HEK293 (cell line): Measurements from ENCODE around the gene TCEA3.
"Not testable (repeated sequence)": the region's sequence is repeated elsewhere in the genome, so short reads cannot be mapped to it uniquely, and the experiment has no call there.

Experiments
- CTCF ChIA-PET: fragments of 350-600 bp; formaldehyde crosslinking; extraction: SDS; loops from one replicate; lab custom pipeline; 2021; ENCODE audit warnings: antibody characterized with exemption; lab: Yijun Ruan, JAX
- POLR2A ChIA-PET: fragments of 300-600 bp; formaldehyde crosslinking; extraction: SDS; loops from one replicate; lab custom pipeline; 2020; ENCODE audit warnings: antibody characterized with exemption, inconsistent platforms; lab: Yijun Ruan, JAX
- H3K27ac ChIP-seq: fragments of 200-500 bp; sonication (Bioruptor generic); 2 replicates; pipeline ENCODE4 v1.5.1; 2014; ENCODE audit warnings: low read depth, low read length, control low read depth, inconsistent platforms; ENCODE audit errors: extremely low read depth
- H3K36me3 ChIP-seq, 2 experiments: fragments of 200-500 bp in 1 of 2; sonication (Bioruptor generic) in 1 of 2; 1 replicate in 1 of 2; 2 replicates in 1 of 2; pipeline ENCODE4 v1.5.1; 2014 to 2017; ENCODE audit warnings: inconsistent platforms in 2 of 2, low read length in 2 of 2; ENCODE audit not compliant: control insufficient read depth in 2 of 2, insufficient read depth in 1 of 2
- H3K4me1 ChIP-seq: fragments of 200-500 bp; sonication (Bioruptor generic); 2 replicates; pipeline ENCODE4 v1.5.1; 2014; ENCODE audit warnings: mild to moderate bottlenecking, low read length, inconsistent platforms; ENCODE audit not compliant: control insufficient read depth, insufficient read depth
- H3K4me3 ChIP-seq: 2 replicates; pipeline ENCODE4 v1.5.1; 2011; ENCODE audit warnings: low read depth, mild to moderate bottlenecking, control low read depth, low read length, moderate library complexity
- H3K9me3 ChIP-seq: fragments of 200-500 bp; sonication (Bioruptor generic); 2 replicates; pipeline ENCODE4 v1.5.1; 2014; ENCODE audit warnings: low read depth, low read length, inconsistent platforms; ENCODE audit not compliant: control insufficient read depth, insufficient read depth
- AEBP2 ChIP-seq: fragments of 450-650 bp; formaldehyde crosslinking; IDR thresholded peaks from 2 replicates; pipeline ENCODE4 v1.5.1; 2016; ENCODE audit warnings: missing biosample characterization, missing genetic modification characterization, borderline replicate concordance
- EGR2 ChIP-seq: fragments of 450-650 bp; formaldehyde crosslinking; IDR thresholded peaks from 2 replicates; pipeline ENCODE4 v1.5.1; 2016; ENCODE audit warnings: low read depth, missing biosample characterization, missing genetic modification characterization
- FEZF1 ChIP-seq: fragments of 450-650 bp; formaldehyde crosslinking; IDR thresholded peaks from 2 replicates; pipeline ENCODE4 v1.5.1; 2016; ENCODE audit warnings: missing biosample characterization, missing genetic modification characterization
- INSM2 ChIP-seq: fragments of 450-650 bp; formaldehyde crosslinking; IDR thresholded peaks from 2 replicates; pipeline ENCODE4 v1.5.1; 2016; ENCODE audit warnings: missing biosample characterization, missing genetic modification characterization
- PRDM10 ChIP-seq: fragments of 450-650 bp; formaldehyde crosslinking; IDR thresholded peaks from 2 replicates; pipeline ENCODE4 v1.5.1; 2016; ENCODE audit warnings: missing biosample characterization, missing genetic modification characterization
- ZBTB11 ChIP-seq: fragments of 450-650 bp; formaldehyde crosslinking; conservative IDR thresholded peaks from 2 replicates; pipeline ENCODE4 v1.5.1; 2016; ENCODE audit warnings: low read depth, missing biosample characterization, missing genetic modification characterization
- ZEB2 ChIP-seq: fragments of 450-650 bp; formaldehyde crosslinking; IDR thresholded peaks from 2 replicates; pipeline ENCODE4 v1.5.1; 2016; ENCODE audit warnings: missing biosample characterization, missing genetic modification characterization
- ZFP69B ChIP-seq: fragments of 450-650 bp; formaldehyde crosslinking; IDR thresholded peaks from 2 replicates; pipeline ENCODE4 v1.5.1; 2016; ENCODE audit warnings: missing biosample characterization, missing genetic modification characterization
- ZNF221 ChIP-seq: fragments of 450-650 bp; formaldehyde crosslinking; IDR thresholded peaks from 2 replicates; pipeline ENCODE4 v1.5.1; 2017; ENCODE audit warnings: missing biosample characterization, missing genetic modification characterization, borderline replicate concordance
- ZNF354C ChIP-seq: fragments of 450-650 bp; formaldehyde crosslinking; IDR thresholded peaks from 2 replicates; pipeline ENCODE4 v1.5.1; 2016; ENCODE audit warnings: missing biosample characterization, missing genetic modification characterization, low read depth, borderline replicate concordance
- ZNF37A ChIP-seq: fragments of 450-650 bp; IDR thresholded peaks from 2 replicates; pipeline ENCODE4 v1.5.1; 2018; ENCODE audit warnings: missing biosample characterization, missing genetic modification characterization
- ZNF558 ChIP-seq: fragments of 450-650 bp; formaldehyde crosslinking; IDR thresholded peaks from 2 replicates; pipeline ENCODE4 v1.5.1; 2016; ENCODE audit warnings: missing biosample characterization, missing genetic modification characterization
- ZNF600 ChIP-seq: fragments of 450-650 bp; formaldehyde crosslinking; IDR thresholded peaks from 2 replicates; pipeline ENCODE4 v1.5.1; 2016; ENCODE audit warnings: missing biosample characterization, missing genetic modification characterization
- ZNF610 ChIP-seq: fragments of 450-650 bp; formaldehyde crosslinking; IDR thresholded peaks from 2 replicates; pipeline ENCODE4 v1.5.1; 2016; ENCODE audit warnings: missing biosample characterization, missing genetic modification characterization, borderline replicate concordance
- ZNF670 ChIP-seq: fragments of 450-650 bp; formaldehyde crosslinking; IDR thresholded peaks from 2 replicates; pipeline ENCODE4 v1.5.1; 2016; ENCODE audit warnings: missing biosample characterization, missing genetic modification characterization, low read depth
- ZNF701 ChIP-seq: fragments of 450-650 bp; formaldehyde crosslinking; IDR thresholded peaks from 2 replicates; pipeline ENCODE4 v1.5.1; 2016; ENCODE audit warnings: missing biosample characterization, missing genetic modification characterization
- ZNF707 ChIP-seq: fragments of 450-650 bp; formaldehyde crosslinking; IDR thresholded peaks from 2 replicates; pipeline ENCODE4 v1.5.1; 2016; ENCODE audit warnings: missing biosample characterization, missing genetic modification characterization
- ZNF785 ChIP-seq: fragments of 450-650 bp; formaldehyde crosslinking; IDR thresholded peaks from 2 replicates; pipeline ENCODE4 v1.5.1; 2016; ENCODE audit warnings: missing biosample characterization, missing genetic modification characterization

The TCEA3 gene

GRCh38 chr1:23376890-23377811 is 47.4 kb downstream of the TCEA3 start (continued):
- peak; percentile 61 for TF ChIP-seq EGR2 (tag by site-specific recombination)
- TF ChIP-seq INSM2 = peak; percentile 48; the same call in 1 of the 2 replicates
- no peak for TF ChIP-seq ZNF37A
- peak; percentile 90 for TF ChIP-seq PRDM10 (tag by site-specific recombination)
- 0 out of 2 replicates have a peak, but pooled peaks have one; percentile 37 for TF ChIP-seq ZEB2 (tag by site-specific recombination)
- TF ChIP-seq ZFP69B (tag by site-specific recombination) = peak; percentile 4; the same call in 1 of the 2 replicates
- 0 out of 2 replicates have a peak, but pooled peaks have one; percentile 23 for TF ChIP-seq ZNF701

- H3K9me3 ChIP-seq, H3K4me3 ChIP-seq, H3K36me3 ChIP-seq, POLR2A ChIA-PET, H3K27ac ChIP-seq: not testable (repeated sequence)
- H3K4me1 ChIP-seq = peaks cover 19% of the 10 kb centered on the region
- CTCF ChIA-PET = interaction anchor here (1.3 kb wide), 1 partner anchor 29 kb away, joined by 3 read pairs; no protein-coding TSS in a partner anchor
Observed at GRCh38 chr1:23374079-23374735, 50.3 kb downstream of the TCEA3 start.

GRCh38 chr1:23371987-23372880 is 52.3 kb downstream of the TCEA3 start:
- peaks cover 0 to 9% of the 10 kb centered on the region in 2 experiments; a peak in 1 of 3 replicates for H3K36me3 ChIP-seq
- no peaks in the 10 kb centered on the region for H3K9me3 ChIP-seq
- H3K27ac ChIP-seq = no peak overlapping the region
- H3K4me3 ChIP-seq = no peak overlapping the region
- peaks cover 19% of the 10 kb centered on the region for H3K4me1 ChIP-seq
- CTCF ChIA-PET = interaction anchor here (0.5 to 1.2 kb wide), 2 partner anchors 28 to 30 kb away, joined by 3 read pairs; partner anchors contain the start of gene HNRNPR
- POLR2A ChIA-PET = interaction anchor here (0.6 to 5.4 kb wide), 2 partner anchors 28 to 191 kb away, joined by 6 to 121 read pairs; partner anchors contain the start of gene HNRNPR
- TF ChIP-seq ZBTB11 (tag by site-specific recombination) (no peak), ZNF610 (tag by site-specific recombination) (no peak), AEBP2 (tag by site-specific recombination) (no peak), ZNF600 (peak; percentile 99), ZNF354C (tag by site-specific recombination) (no peak), ZNF558 (tag by site-specific recombination) (no peak), ZNF221 (no peak), ZNF707 (tag by site-specific recombination) (no peak), FEZF1 (no peak), ZNF670 (tag by site-specific recombination) (no peak), ZNF785 (tag by site-specific recombination) (no peak)
